K562 (cell line): ENCODE data around the gene AHSA1. TPM values are rescaled to one million over a fixed set of nuclear protein-coding genes. Genes with fewer than 3 reads are reported as not detected.

ENCODE experiments used
- ARID1B ChIP-seq: fragments of 450-650 bp; IDR thresholded peaks from 2 replicates; pipeline ENCODE4 v1.6.1; 2016; ENCODE audit warnings: antibody characterized with exemption, mild to moderate bottlenecking, inconsistent platforms
- CBX8 ChIP-seq: fragments of 200-600 bp; sonication (generic); IDR thresholded peaks from 2 replicates; pipeline ENCODE4 v1.6.1; 2012; ENCODE audit warnings: borderline replicate concordance, mixed run types, low read depth, mild to moderate bottlenecking, moderate library complexity, mixed read lengths, low read length, control low read depth, inconsistent platforms; ENCODE audit not compliant: poor library complexity, severe bottlenecking; ENCODE audit errors: extremely low read depth
- HMG20A ChIP-seq: fragments of 450-650 bp; formaldehyde crosslinking; conservative IDR thresholded peaks from 2 replicates; pipeline ENCODE4 v1.4.0; 2020; ENCODE audit warnings: mild to moderate bottlenecking, mixed read lengths
- ID3 ChIP-seq, 2 experiments: fragments of 250-450 bp in 1 of 2; fragments of 450-650 bp in 1 of 2; sonication (Bioruptor Pico) in 1 of 2; IDR thresholded peaks; 2 replicates each; pipeline versions ENCODE4 v1.6.1 to v1.8.0; 2016 to 2021; ENCODE audit warnings: mild to moderate bottlenecking in 2 of 2, moderate library complexity in 2 of 2, missing compliant biosample characterization in 1 of 2, missing genetic modification characterization in 1 of 2
- KHSRP ChIP-seq: fragments of 450-650 bp; IDR thresholded peaks from 2 replicates; pipeline ENCODE4 v1.6.1; 2017
- POLR2AphosphoS5 ChIP-seq: IDR thresholded peaks from 2 replicates; pipeline ENCODE4 v1.6.1; 2011; ENCODE audit warnings: mild to moderate bottlenecking, low read depth, low read length, moderate library complexity; ENCODE audit not compliant: control insufficient read depth, insufficient read depth
- RBFOX2 ChIP-seq: fragments of 200-400 bp; formaldehyde crosslinking; IDR thresholded peaks from 2 replicates; pipeline ENCODE4 v1.6.1; 2017; ENCODE audit warnings: low read depth, mild to moderate bottlenecking, low read length, moderate library complexity
- RBM15 ChIP-seq: fragments of 200-400 bp; formaldehyde crosslinking; IDR thresholded peaks from 2 replicates; pipeline ENCODE4 v1.6.1; 2018; ENCODE audit warnings: mild to moderate bottlenecking, low read length, moderate library complexity; ENCODE audit not compliant: insufficient read depth
- RERE ChIP-seq: sonication (generic); formaldehyde crosslinking; IDR thresholded peaks from 2 replicates; pipeline ENCODE4 v1.8.0; 2023; ENCODE audit warnings: missing genetic modification reagents, mild to moderate bottlenecking, borderline replicate concordance
- RNF2 ChIP-seq: sonication (generic); IDR thresholded peaks from 2 replicates; pipeline ENCODE4 v1.6.1; 2016
- SAP30 ChIP-seq: fragments of 200-600 bp; sonication (generic); IDR thresholded peaks from 2 replicates; pipeline ENCODE4 v1.6.1; 2012; ENCODE audit warnings: borderline replicate concordance, low read depth, mild to moderate bottlenecking, moderate library complexity, low read length, control low read depth, inconsistent platforms; ENCODE audit not compliant: insufficient read depth, poor library complexity, severe bottlenecking
- SIN3A ChIP-seq, 2 experiments: fragments of 150-350 bp in 1 of 2; IDR thresholded peaks; 2 replicates each; pipeline ENCODE4 v1.6.1; 2011 to 2016; ENCODE audit warnings: borderline replicate concordance in 2 of 2, low read depth in 2 of 2, low read length in 2 of 2, mild to moderate bottlenecking in 2 of 2, moderate library complexity in 2 of 2; ENCODE audit not compliant: control insufficient read depth in 1 of 2
- THAP12 ChIP-seq: fragments of 250-450 bp; sonication (Bioruptor Pico); IDR thresholded peaks from 2 replicates; pipeline ENCODE4 v1.9.0; 2021; ENCODE audit warnings: mild to moderate bottlenecking, inconsistent platforms
- ZBTB5 ChIP-seq: fragments of 450-650 bp; IDR thresholded peaks from 2 replicates; pipeline ENCODE4 v1.6.1; 2017; ENCODE audit warnings: antibody characterized with exemption
- ZNF143 ChIP-seq: sonication (generic); formaldehyde crosslinking; IDR thresholded peaks from 2 replicates; pipeline ENCODE4 v1.9.0; 2022; ENCODE audit warnings: mild to moderate bottlenecking, missing genetic modification reagents
- polyA plus RNA-seq, 8 experiments: library from polyadenylated mRNA; depleted of rRNA in 4 of 8; stranded (reverse) in 5 of 8; unstranded in 3 of 8; fragments of >200 nt; fragmentation: Nextera tagmentation in 2 of 8; fragmentation: Illumina TruSeq in 1 of 8; extraction: Ambion mirVana in 2 of 8; extraction: Trizol in 1 of 8; gene quantifications; 2 replicates each; pipeline versions ENCODE4 v1.2.1 to v1.2.3, GENCODE V29; 2011 to 2014; ENCODE audit warnings: inconsistent platforms in 1 of 8, missing spikeins in 1 of 8
- total RNA-seq, 7 experiments: library from RNA; depleted of rRNA in 6 of 7; stranded (reverse); fragments of >200 nt in 6 of 7; fragmentation: Illumina TruSeq in 2 of 7; extraction: Trizol in 2 of 7; gene quantifications; 2 replicates each; pipeline versions ENCODE4 v1.2.1 to v1.2.3, GENCODE V29; 2011 to 2021; ENCODE audit warnings: low replicate concordance in 1 of 7

AHSA1 gene
- total and polyA plus RNA-seq, 9 of the 15 experiments (the other 6 are each of a cell fraction or from before 2014, with no cell fraction given), result 41.4 to 317 (median 184) TPM

GRCh38 chr14:77458249-77458950 lies 507 bp downstream of the AHSA1 start (continued):
- no peak for TF ChIP-seq ARID1B
- peak; percentile 73 for TF ChIP-seq RBFOX2
- no peak for TF ChIP-seq KHSRP
- TF ChIP-seq HMG20A (CRISPR knock-in tag), result no peak
- TF ChIP-seq ZBTB5, result no peak
- TF ChIP-seq RERE (CRISPR knock-in tag), result no peak
- TF ChIP-seq ZNF143, result no peak
- no peak for TF ChIP-seq THAP12 (CRISPR knock-in tag)
- TF ChIP-seq ID3 (CRISPR knock-in tag; IDR thresholded peaks at IDR 0.05), result no peak
- no peak for TF ChIP-seq ID3 (tag; IDR thresholded peaks at IDR 0.05)
- TF ChIP-seq POLR2AphosphoS5, result 0 out of 2 replicates have a peak, but pooled peaks have one; percentile 4
- TF ChIP-seq CBX8, result no peak
- TF ChIP-seq RBM15, result no peak
- TF ChIP-seq SAP30, result no peak
- TF ChIP-seq RNF2, result no peak
- TF ChIP-seq SIN3A (IDR thresholded peaks at IDR 0.05; ENCODE audit: borderline replicate concordance in 2 of 2, control insufficient read depth in 1 of 2, low read depth in 2 of 2, low read length in 2 of 2), result peak in 1 of 2 experiments; percentile 78; a peak in 2 of 4 replicates
